ENCODE data around the gene STK24. TPM values are rescaled to one million over a fixed set of nuclear protein-coding genes. Genes with fewer than 3 reads are reported as not detected.
A peak's percentile ranks its signal among the peaks of the same experiment; 100 is the strongest.

STK24 gene
- total RNA-seq, 4 donors from 2014 or later = 49.8 to 68.9 (median 57.0) TPM

DNA sequence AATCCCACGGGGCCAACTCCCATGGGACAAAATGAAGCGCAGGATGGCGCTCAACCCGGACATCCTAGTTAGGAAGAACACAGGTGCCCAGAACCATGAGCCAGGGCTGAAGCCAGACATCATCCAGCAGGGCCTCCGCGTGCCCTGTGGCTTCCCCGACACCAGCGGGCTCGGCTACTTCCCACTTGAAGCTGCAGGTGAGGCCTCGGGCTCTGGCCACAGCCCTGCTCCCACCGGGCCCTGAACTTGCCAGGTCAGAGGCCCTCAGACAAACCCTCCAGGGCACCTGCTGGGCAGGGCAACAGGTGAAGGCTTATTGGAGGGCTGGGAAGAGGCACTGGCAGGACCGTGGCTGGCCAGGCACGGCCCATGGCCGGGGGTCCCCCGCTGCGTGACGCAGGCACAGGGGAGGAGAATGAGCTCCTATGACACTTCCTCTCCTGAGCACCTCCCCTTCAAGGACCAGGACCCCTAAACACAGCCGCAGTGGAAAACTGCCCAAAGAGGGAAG lies 117.7 kb downstream of the STK24 start:
- TF ChIP-seq, protein P1, sequence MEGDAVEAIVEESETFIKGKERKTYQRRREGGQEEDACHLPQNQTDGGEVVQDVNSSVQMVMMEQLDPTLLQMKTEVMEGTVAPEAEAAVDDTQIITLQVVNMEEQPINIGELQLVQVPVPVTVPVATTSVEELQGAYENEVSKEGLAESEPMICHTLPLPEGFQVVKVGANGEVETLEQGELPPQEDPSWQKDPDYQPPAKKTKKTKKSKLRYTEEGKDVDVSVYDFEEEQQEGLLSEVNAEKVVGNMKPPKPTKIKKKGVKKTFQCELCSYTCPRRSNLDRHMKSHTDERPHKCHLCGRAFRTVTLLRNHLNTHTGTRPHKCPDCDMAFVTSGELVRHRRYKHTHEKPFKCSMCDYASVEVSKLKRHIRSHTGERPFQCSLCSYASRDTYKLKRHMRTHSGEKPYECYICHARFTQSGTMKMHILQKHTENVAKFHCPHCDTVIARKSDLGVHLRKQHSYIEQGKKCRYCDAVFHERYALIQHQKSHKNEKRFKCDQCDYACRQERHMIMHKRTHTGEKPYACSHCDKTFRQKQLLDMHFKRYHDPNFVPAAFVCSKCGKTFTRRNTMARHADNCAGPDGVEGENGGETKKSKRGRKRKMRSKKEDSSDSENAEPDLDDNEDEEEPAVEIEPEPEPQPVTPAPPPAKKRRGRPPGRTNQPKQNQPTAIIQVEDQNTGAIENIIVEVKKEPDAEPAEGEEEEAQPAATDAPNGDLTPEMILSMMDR (IDR thresholded peaks at IDR 0.05) = no peak
- no peak for TF ChIP-seq EP300 (IDR thresholded peaks at IDR 0.05)
- H3K36me3 ChIP-seq = peaks cover 0 to 64% (median 6%) of the 10 kb centered on the region in 3 donors
- H3K27ac ChIP-seq = peak overlapping the region in 1 of 4 donors; percentile 65
- DNase-seq (ENCODE audit: low spot score in 2 of 2) = no peak
- 95% methylated on average over 16 to 17 of the region's 18 CpGs for WGBS, 2 donors
- no peaks in the 10 kb centered on the region for H3K9me3 ChIP-seq
- no peaks in the 10 kb centered on the region for H3K27me3 ChIP-seq
- H3K4me3 ChIP-seq = no peak overlapping the region
- peaks cover 0 to 26% (median 6%) of the 10 kb centered on the region in 4 donors for H3K4me1 ChIP-seq

DNA sequence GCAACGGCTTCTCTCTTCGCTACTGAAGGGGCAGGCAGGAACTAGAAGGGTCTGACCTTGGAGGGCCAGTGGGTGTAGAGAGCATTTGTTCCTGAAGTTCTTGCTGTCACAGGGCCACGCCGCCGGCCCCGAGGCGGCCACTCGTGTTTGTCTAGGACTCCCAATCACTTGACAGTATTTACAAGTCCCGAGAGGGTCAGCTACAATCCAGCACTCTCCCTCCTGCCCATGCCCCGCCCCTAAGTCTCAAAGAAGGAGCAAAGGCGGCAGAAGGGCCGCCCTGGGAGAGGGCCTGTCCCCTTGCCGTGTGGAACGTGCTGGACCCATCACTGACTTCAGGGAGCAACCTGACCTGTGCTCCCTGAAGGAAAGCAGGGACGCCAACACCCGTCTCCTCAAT lies 118.5 kb downstream of the STK24 start:
- peaks cover 0 to 34% (median 10%) of the 10 kb centered on the region in 4 donors for H3K4me1 ChIP-seq
- no peaks in the 10 kb centered on the region for H3K9me3 ChIP-seq
- no peak overlapping the region for H3K4me3 ChIP-seq
- H3K27ac ChIP-seq = peak overlapping the region in 2 of 4 donors; percentile 56 to 65
- DNase-seq (ENCODE audit: low spot score in 2 of 2) = no peak
- no peak for TF ChIP-seq POLR2A (IDR thresholded peaks at IDR 0.05)
- TF ChIP-seq, protein P1 (IDR thresholded peaks at IDR 0.05) = no peak
- TF ChIP-seq EP300 (IDR thresholded peaks at IDR 0.05) = no peak
- H3K27me3 ChIP-seq = no peaks in the 10 kb centered on the region
- H3K36me3 ChIP-seq = peaks cover 0 to 64% (median 5%) of the 10 kb centered on the region in 3 donors
- WGBS, 2 donors = 45 to 62% methylated on average over 16 of the region's 16 CpGs

DNA sequence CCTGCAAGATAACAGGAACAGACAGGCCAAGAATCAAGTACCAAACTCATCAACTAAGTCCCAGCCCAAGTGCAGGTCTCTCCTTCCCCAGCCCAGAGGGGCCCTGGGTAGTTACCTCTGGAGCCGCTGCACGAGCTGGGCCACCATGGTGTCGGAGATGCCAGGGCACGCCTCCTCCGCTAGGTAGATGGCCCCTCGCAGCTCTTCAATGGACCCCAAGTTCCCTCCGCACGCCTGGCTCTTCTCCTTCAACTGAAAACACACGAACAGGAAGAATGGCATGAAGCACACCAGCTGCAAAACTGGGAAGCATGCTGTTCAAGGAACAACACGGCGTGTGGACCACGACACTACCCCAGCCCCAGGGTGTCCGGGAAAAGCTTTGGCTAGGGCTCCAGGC lies 119.9 kb downstream of the STK24 start:
- H3K4me1 ChIP-seq = peaks cover 0 to 46% (median 10%) of the 10 kb centered on the region in 4 donors
- no peak for DNase-seq (ENCODE audit: low spot score in 2 of 2)
- WGBS, 2 donors = 90 to 94% methylated on average over 12 to 13 of the region's 13 CpGs
- H3K27me3 ChIP-seq = no peaks in the 10 kb centered on the region
- H3K4me3 ChIP-seq = no peak overlapping the region
- peak overlapping the region in 1 of 4 donors; percentile 84 for H3K27ac ChIP-seq
- no peak for TF ChIP-seq POLR2A (IDR thresholded peaks at IDR 0.05)
- no peak for TF ChIP-seq EP300 (IDR thresholded peaks at IDR 0.05)
- TF ChIP-seq, protein P1 (IDR thresholded peaks at IDR 0.05) = no peak
- H3K9me3 ChIP-seq = no peaks in the 10 kb centered on the region
- peaks cover 0 to 68% (median 0%) of the 10 kb centered on the region in 3 donors for H3K36me3 ChIP-seq

DNA sequence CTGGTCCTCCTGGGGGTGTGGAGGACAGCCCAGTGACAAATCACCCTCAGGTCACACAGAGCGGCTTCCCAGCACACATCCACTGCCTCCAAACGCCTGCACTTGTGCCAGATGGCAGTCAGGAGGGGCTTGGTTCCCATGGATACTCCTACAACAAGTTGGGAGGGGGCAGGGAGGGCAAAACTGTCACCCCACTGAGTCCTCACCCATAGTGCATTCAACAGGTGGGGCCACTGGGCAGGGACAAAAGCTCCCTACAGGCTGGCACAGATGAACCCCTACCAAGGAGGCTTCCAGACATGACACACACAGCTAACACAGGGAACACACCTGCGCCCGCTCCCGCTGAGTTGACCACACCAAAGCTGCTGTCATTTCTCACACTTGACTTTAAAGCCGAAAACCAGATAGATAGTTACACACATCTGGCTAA lies 120.5 kb downstream of the STK24 start:
- WGBS, 2 donors = 77 to 91% methylated on average over 6 of the region's 6 CpGs
- no peaks in the 10 kb centered on the region for H3K9me3 ChIP-seq
- no peak for DNase-seq (ENCODE audit: low spot score in 2 of 2)
- TF ChIP-seq POLR2A (IDR thresholded peaks at IDR 0.05) (no peak), EP300 (IDR thresholded peaks at IDR 0.05) (no peak)
- TF ChIP-seq, protein P1 (IDR thresholded peaks at IDR 0.05) = no peak
- H3K36me3 ChIP-seq = peaks cover 0 to 61% (median 0%) of the 10 kb centered on the region in 3 donors
- H3K4me3 ChIP-seq = no peak overlapping the region
- H3K27me3 ChIP-seq = no peaks in the 10 kb centered on the region
- H3K4me1 ChIP-seq = peaks cover 0 to 52% (median 13%) of the 10 kb centered on the region in 4 donors
- peak overlapping the region in 1 of 4 donors; percentile 84 for H3K27ac ChIP-seq

DNA sequence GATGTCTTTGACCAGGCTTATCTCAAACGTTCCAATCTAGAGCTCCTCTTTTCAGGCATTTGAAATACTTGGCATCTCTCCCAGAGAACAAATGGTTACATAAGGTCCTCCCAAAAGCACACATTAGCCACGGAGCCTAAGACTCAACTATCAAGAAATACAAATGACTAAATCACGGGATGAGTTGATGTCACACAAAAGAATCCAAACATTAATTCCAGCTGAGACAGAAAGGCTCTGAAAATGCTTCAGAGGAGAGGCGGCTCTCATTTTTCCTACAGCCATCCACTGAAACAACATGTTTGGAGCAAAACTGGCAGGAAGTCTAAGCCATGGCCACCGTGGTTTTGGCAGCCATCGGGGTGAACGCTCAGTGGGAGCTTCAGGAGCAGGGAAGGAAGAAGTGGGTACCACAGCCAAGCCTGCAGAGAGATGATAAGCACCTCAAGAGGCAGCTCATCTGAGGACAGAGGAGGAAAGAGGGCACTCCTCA lies 122.5 kb downstream of the STK24 start:
- WGBS, 2 donors = 10 to 16% methylated on average over 7 of the region's 7 CpGs
- Histone ChIP-seq H3K36me3 (peaks cover 0 to 44% (median 0%) of the 10 kb centered on the region in 3 donors), H3K4me1 (peaks cover 0 to 72% (median 29%) of the 10 kb centered on the region in 4 donors), H3K9me3 (no peaks in the 10 kb centered on the region), H3K27me3 (no peaks in the 10 kb centered on the region), H3K27ac (peak overlapping the region; percentile 57 to 84 (median 71)), H3K4me3 (no peak overlapping the region)
- DNase-seq (ENCODE audit: low spot score in 2 of 2) = peak in 1 of 2 donors; percentile 76
- peak in 1 of 2 donors; percentile 32 for TF ChIP-seq POLR2A (IDR thresholded peaks at IDR 0.05)
- peak; percentile 51 to 88 for TF ChIP-seq EP300 (IDR thresholded peaks at IDR 0.05)
- TF ChIP-seq, protein P1 (IDR thresholded peaks at IDR 0.05) = no peak

Data from tibial nerve (tissue), 4 donors.